Measurements from ENCODE around the gene SEZ6.

SEZ6 gene

GRCh38 chr17:28910534-28910933 is 95.3 kb downstream of the SEZ6 start:
- ATAC-seq = no peak
- TF ChIP-seq TCF4 (CRISPR knock-in tag; IDR thresholded peaks at IDR 0.05; ENCODE audit: borderline replicate concordance) (no peak), ZC3H10 (CRISPR knock-in tag; IDR thresholded peaks at IDR 0.05) (no peak), ISL1 (CRISPR knock-in tag; IDR thresholded peaks at IDR 0.05) (no peak), ZFP30 (CRISPR knock-in tag; IDR thresholded peaks at IDR 0.05) (no peak), GLIS3 (CRISPR knock-in tag; IDR thresholded peaks at IDR 0.05) (no peak), ARNTL (CRISPR knock-in tag; IDR thresholded peaks at IDR 0.05; ENCODE audit: borderline replicate concordance, low read depth) (no peak), ZNF70 (CRISPR knock-in tag; IDR thresholded peaks at IDR 0.05) (no peak), ZNF8 (CRISPR knock-in tag; IDR thresholded peaks at IDR 0.05) (no peak), PATZ1 (CRISPR knock-in tag; IDR thresholded peaks at IDR 0.05; ENCODE audit: borderline replicate concordance) (no peak), OSR1 (CRISPR knock-in tag; IDR thresholded peaks at IDR 0.05) (no peak), ESRRG (CRISPR knock-in tag; IDR thresholded peaks at IDR 0.05) (no peak), ZFP3 (CRISPR knock-in tag; IDR thresholded peaks at IDR 0.05) (no peak), CSDC2 (CRISPR knock-in tag; IDR thresholded peaks at IDR 0.05) (no peak), RARB (CRISPR knock-in tag; IDR thresholded peaks at IDR 0.05) (no peak)
- TF ChIP-seq, protein P1, sequence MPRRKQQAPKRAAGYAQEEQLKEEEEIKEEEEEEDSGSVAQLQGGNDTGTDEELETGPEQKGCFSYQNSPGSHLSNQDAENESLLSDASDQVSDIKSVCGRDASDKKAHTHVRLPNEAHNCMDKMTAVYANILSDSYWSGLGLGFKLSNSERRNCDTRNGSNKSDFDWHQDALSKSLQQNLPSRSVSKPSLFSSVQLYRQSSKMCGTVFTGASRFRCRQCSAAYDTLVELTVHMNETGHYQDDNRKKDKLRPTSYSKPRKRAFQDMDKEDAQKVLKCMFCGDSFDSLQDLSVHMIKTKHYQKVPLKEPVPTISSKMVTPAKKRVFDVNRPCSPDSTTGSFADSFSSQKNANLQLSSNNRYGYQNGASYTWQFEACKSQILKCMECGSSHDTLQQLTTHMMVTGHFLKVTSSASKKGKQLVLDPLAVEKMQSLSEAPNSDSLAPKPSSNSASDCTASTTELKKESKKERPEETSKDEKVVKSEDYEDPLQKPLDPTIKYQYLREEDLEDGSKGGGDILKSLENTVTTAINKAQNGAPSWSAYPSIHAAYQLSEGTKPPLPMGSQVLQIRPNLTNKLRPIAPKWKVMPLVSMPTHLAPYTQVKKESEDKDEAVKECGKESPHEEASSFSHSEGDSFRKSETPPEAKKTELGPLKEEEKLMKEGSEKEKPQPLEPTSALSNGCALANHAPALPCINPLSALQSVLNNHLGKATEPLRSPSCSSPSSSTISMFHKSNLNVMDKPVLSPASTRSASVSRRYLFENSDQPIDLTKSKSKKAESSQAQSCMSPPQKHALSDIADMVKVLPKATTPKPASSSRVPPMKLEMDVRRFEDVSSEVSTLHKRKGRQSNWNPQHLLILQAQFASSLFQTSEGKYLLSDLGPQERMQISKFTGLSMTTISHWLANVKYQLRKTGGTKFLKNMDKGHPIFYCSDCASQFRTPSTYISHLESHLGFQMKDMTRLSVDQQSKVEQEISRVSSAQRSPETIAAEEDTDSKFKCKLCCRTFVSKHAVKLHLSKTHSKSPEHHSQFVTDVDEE (CRISPR knock-in tag; IDR thresholded peaks at IDR 0.05) = no peak

DNA sequence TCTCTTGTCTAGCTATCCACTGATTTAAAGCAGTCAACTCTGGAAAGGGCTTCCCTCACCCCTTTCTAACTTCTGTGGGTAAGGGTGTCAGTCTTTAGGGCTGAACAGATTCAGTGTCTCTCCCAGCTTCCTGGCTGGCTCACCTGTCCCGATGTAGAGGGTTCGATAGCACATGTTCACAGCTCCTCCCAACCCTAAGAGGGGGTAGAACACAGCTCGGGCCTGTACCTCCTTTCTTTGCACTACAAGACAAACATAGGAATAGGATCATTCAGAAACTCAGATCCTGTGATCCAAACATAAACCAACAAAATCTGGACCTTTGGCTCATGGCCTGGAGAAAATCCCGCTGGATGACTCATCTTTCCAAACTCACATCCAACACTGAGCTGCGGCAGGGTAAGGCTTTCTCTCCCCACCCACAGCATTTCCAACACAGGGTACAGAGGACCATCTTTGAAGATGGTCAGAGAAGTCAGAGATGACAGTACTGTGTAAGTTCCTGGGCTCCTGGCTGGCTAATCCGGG is 97.1 kb downstream of the SEZ6 start:
- peak; percentile 62 for ATAC-seq
- no peak for TF ChIP-seq ZNF8 (CRISPR knock-in tag; IDR thresholded peaks at IDR 0.05)
- no peak for TF ChIP-seq ARNTL (CRISPR knock-in tag; IDR thresholded peaks at IDR 0.05; ENCODE audit: borderline replicate concordance, low read depth)
- TF ChIP-seq ZFP3 (CRISPR knock-in tag; IDR thresholded peaks at IDR 0.05) = no peak
- TF ChIP-seq GLIS3 (CRISPR knock-in tag; IDR thresholded peaks at IDR 0.05) = no peak
- no peak for TF ChIP-seq ISL1 (CRISPR knock-in tag; IDR thresholded peaks at IDR 0.05)
- TF ChIP-seq PATZ1 (CRISPR knock-in tag; IDR thresholded peaks at IDR 0.05; ENCODE audit: borderline replicate concordance) = no peak
- no peak for TF ChIP-seq ZFP30 (CRISPR knock-in tag; IDR thresholded peaks at IDR 0.05)
- TF ChIP-seq CSDC2 (CRISPR knock-in tag; IDR thresholded peaks at IDR 0.05) = no peak
- no peak for TF ChIP-seq ZNF70 (CRISPR knock-in tag; IDR thresholded peaks at IDR 0.05)
- no peak for TF ChIP-seq RARB (CRISPR knock-in tag; IDR thresholded peaks at IDR 0.05)

DNA sequence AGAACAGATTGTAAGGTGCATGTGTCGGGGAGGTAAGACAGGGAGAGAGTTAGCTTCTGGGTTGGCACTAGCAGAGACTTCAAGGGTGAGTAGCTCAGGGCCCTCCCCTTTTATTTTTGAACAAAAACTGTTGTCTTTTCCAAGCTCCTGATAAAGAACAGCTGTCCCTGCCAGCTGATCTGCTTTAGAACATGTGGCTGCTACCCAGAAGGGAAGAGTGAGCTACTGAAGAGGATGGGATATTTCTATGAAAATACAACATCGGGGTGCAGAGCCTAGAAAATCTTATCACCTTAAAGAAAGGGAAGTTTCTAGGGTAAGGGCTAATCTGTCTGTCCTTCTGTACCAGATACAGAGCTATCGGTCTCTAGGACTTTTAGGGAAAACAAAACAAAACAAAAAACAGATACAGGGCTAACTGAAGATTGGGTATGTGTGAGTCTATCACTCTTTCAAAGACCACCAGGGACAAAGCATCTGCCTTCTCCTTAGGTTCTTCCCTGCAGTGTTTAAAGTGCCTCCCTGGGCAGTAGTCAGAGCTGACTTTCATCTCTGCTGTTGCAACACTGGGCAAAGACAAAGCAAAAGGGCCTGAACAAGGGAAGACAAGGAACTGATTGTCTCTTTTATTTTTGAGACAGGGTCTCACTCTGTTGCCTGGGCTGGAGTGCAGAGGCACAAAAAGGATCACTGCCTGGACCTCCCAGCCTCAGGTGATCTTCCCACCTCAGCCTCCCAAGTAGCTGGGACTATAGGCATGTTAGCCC is 97.9 kb downstream of the SEZ6 start:
- TF ChIP-seq TOX (CRISPR knock-in tag; IDR thresholded peaks at IDR 0.05; ENCODE audit: borderline replicate concordance) = no peak
- ATAC-seq = no peak

GRCh38 chr17:28906706-28907438 is 99.0 kb downstream of the SEZ6 start:
- ATAC-seq = no peak
- TF ChIP-seq ZFP30 (CRISPR knock-in tag; IDR thresholded peaks at IDR 0.05) = no peak
- no peak for TF ChIP-seq RARB (CRISPR knock-in tag; IDR thresholded peaks at IDR 0.05)
- TF ChIP-seq SNAI2 (CRISPR knock-in tag; IDR thresholded peaks at IDR 0.05) = no peak
- TF ChIP-seq GLIS3 (CRISPR knock-in tag; IDR thresholded peaks at IDR 0.05) = no peak
- TF ChIP-seq, protein P1 (CRISPR knock-in tag; IDR thresholded peaks at IDR 0.05) = no peak
- no peak for TF ChIP-seq ZC3H10 (CRISPR knock-in tag; IDR thresholded peaks at IDR 0.05)
- TF ChIP-seq, protein P2, sequence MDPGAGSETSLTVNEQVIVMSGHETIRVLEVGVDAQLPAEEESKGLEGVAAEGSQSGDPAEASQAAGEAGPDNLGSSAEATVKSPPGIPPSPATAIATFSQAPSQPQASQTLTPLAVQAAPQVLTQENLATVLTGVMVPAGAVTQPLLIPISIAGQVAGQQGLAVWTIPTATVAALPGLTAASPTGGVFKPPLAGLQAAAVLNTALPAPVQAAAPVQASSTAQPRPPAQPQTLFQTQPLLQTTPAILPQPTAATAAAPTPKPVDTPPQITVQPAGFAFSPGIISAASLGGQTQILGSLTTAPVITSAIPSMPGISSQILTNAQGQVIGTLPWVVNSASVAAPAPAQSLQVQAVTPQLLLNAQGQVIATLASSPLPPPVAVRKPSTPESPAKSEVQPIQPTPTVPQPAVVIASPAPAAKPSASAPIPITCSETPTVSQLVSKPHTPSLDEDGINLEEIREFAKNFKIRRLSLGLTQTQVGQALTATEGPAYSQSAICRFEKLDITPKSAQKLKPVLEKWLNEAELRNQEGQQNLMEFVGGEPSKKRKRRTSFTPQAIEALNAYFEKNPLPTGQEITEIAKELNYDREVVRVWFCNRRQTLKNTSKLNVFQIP (CRISPR knock-in tag; IDR thresholded peaks at IDR 0.05; ENCODE audit: borderline replicate concordance, low read depth) = no peak
- no peak for TF ChIP-seq PATZ1 (CRISPR knock-in tag; IDR thresholded peaks at IDR 0.05; ENCODE audit: borderline replicate concordance)
- no peak for TF ChIP-seq ESRRG (CRISPR knock-in tag; IDR thresholded peaks at IDR 0.05)
- no peak for TF ChIP-seq PPARA (CRISPR knock-in tag; IDR thresholded peaks at IDR 0.05; ENCODE audit: borderline replicate concordance)
- TF ChIP-seq TCF4 (CRISPR knock-in tag; IDR thresholded peaks at IDR 0.05; ENCODE audit: borderline replicate concordance) = no peak
- TF ChIP-seq ZFP3 (CRISPR knock-in tag; IDR thresholded peaks at IDR 0.05) = no peak

Measured in SK-N-SH treated with all-trans-retinoic acid at 6 μM for 48 hours (cell line).